ENCODE results near the gene RPL3.

Gene RPL3

GRCh38 chr22:39316440-39317083 is 2.9 kb downstream of the RPL3 start:
- no peak for DNase-seq

- DNase-seq = no peak
Measured at GRCh38 chr22:39315389-39315788, 4.0 kb downstream of the RPL3 start.

- DNase-seq = no peak
Measured at GRCh38 chr22:39314251-39314971, 5.0 kb downstream of the RPL3 start.

GRCh38 chr22:39313258-39314001 is 6.0 kb downstream of the RPL3 start:
- no peak for DNase-seq

GRCh38 chr22:39312410-39312809 is 7.0 kb downstream of the RPL3 start:
- DNase-seq = no peak

- no peak for DNase-seq
Measured at GRCh38 chr22:39311592-39312400, 7.6 kb downstream of the RPL3 start.

- DNase-seq = no peak
Measured at GRCh38 chr22:39309881-39310714, 9.3 kb downstream of the RPL3 start.

- DNase-seq = no peak
Measured at GRCh38 chr22:39309364-39309861, 10.0 kb downstream of the RPL3 start.

- DNase-seq = no peak
Measured at GRCh38 chr22:39308614-39309363, 10.6 kb downstream of the RPL3 start.

- DNase-seq = no peak
Measured at GRCh38 chr22:39306456-39307361, 12.7 kb downstream of the RPL3 start.

- DNase-seq = no peak
Measured at GRCh38 chr22:39303892-39304671, 15.3 kb downstream of the RPL3 start.

GRCh38 chr22:39303358-39303757 is 16.1 kb downstream of the RPL3 start:
- DNase-seq = no peak

- no peak for DNase-seq
Measured at GRCh38 chr22:39302431-39302960, 16.9 kb downstream of the RPL3 start.

GRCh38 chr22:39301926-39302325 is 17.5 kb downstream of the RPL3 start:
- no peak for DNase-seq

GRCh38 chr22:39301108-39301507 is 18.3 kb downstream of the RPL3 start:
- DNase-seq = no peak

GRCh38 chr22:39300186-39300830 is 19.1 kb downstream of the RPL3 start:
- no peak for DNase-seq

- DNase-seq = no peak
Measured at GRCh38 chr22:39299829-39300178, 19.6 kb downstream of the RPL3 start.

GRCh38 chr22:39298241-39298987 is 21.0 kb downstream of the RPL3 start:
- DNase-seq = no peak

Measured in right forelimb (tissue), 1 donor.